Kidney capillary endothelial cell (primary cell): ENCODE results near the gene CSNK2B.

ENCODE experiments used
- DNase-seq: peaks from one replicate; pipeline ENCODE4 v3.0.0-alpha.2; 2018; ENCODE audit warnings: low spot score

CSNK2B gene

DNA sequence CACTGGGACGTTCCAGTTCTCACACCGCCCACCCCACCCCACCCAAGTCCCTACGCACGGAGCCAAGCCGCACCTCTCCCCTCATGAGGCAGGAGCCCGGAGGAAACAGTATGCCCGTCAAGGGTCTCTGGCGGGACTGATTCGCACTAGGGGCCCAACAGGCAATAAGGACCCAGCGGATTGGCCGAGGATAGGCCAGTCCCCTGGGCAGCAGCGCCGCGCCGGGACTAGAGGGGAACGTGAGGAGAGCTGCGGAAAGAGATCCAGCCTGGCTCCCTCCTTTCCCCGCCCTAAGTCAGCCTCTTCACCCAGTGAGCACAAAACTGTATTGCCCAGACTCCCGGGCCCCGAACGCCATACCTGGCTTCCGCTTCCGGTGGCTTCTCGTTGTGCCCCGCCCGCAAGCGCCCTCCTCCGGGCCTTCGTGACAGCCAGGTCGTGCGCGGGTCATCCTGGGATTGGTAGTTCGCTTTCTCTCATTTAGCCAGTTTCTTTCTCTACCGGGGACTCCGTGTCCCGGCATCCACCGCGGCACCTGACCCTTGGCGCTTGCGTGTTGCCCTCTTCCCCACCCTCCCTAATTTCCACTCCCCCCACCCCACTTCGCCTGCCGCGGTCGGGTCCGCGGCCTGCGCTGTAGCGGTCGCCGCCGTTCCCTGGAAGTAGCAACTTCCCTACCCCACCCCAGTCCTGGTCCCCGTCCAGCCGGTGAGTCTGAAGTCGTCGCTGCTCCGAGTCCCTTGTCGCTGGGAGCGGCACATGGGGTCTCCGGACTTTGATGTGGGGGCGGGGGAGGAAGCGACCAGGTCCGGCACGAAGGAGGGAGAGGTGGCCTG is at the start of gene CSNK2B:
TSS of gene CSNK2B (plus strand) at position 580 of the 836 bp plus-strand sequence. CDS start 752 bp downstream, outside the sequence.
- peak; percentile 95 for DNase-seq

DNA sequence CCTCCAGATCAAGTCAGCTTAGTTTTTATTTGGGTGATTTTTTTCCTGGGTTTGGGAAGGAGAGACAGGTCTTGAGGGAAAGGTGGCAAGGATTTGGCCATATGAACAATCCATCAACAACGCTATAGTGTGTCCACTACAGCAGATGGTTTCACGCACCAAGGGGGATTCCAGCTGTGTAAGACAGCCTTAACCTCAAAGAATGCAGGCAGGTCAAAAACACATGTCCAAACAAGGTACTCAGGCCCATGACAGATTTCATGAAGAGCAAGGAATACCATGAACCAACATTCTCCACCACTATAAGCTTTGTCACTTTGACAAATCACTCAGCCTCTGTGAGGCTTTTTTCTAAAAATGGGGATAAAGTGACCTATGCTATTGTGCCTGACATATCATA is 48.9 kb upstream of the CSNK2B start:
- no peak for DNase-seq

DNA sequence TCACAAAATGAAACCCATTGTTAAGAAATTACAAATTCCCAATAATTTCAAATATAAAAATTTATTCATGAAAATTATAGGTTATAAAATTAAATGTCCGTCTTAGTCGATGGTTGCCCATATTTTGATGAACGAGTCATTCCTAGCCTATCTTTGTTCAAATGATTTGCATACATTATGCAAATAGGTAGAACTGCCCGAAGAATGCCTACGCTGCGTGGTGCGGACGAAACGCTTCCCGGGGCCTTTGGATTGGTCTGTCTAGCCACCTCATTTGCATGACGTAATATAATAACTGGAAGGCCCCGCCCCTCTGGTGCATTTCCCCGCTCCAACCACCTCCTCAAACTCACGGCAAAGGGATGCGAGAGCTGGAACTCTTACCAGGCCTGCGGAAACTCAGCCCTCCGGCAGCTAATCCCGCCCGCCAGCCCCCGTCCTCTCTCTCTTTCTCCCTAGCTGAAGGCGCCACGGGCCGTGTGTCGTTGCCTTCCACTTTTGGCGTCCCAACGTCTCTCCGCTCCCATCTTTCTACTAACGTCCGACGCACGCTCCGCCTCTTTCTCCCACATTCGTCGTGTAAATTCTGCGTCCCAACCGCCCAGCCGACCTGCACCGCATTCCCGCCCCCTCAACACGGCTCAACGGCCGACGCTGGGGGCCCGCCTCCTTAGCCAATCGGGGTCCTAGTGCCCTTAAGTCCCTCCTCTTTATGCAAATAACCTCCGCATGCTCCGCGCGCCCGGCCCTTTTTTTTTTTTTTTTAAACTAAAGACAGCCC is 45.9 kb upstream of the CSNK2B start:
- peak; percentile 97 for DNase-seq

DNA sequence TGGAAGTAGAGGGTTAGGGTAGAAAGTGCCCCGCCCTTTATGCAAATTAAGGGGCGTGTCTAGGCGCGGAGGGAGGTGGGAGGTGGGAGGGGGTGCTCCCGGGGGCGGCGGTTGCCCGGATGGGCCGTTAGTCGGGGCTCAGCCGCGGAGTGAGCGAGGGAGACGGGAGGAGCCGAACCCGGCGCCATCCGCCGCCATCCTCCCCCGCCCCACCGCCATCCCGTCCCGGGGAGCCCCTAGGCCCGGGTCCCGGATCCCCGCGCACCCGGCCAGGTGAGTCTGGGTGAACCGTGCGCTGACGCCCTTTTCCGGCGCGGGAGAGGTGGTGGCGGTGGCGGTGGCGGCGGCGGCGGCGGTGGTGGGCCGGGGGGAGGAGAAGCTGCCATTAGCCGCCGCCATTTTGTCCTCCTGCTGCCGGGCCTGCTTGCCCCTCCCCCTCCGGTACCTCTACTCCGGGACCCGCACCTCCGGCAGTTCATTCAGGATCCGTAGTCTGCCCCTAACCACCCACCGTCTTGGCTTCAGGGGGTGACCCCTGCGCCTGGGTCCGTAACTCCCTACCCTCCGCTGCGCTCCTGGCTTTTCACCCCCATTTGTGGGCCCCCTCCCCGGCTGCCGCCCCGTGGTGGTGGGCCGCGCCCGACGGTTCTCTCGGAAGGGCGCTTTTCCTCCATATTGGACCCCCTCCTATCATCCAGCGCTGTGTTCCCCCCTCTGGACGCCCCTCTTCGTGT is 45.1 kb upstream of the CSNK2B start, which contains the start of gene PRRC2A:
TSS of gene PRRC2A (plus strand) at position 130 of the 734 bp plus-strand sequence. CDS start 2,075 bp downstream, outside the sequence.
- peak; percentile 57 for DNase-seq

DNA sequence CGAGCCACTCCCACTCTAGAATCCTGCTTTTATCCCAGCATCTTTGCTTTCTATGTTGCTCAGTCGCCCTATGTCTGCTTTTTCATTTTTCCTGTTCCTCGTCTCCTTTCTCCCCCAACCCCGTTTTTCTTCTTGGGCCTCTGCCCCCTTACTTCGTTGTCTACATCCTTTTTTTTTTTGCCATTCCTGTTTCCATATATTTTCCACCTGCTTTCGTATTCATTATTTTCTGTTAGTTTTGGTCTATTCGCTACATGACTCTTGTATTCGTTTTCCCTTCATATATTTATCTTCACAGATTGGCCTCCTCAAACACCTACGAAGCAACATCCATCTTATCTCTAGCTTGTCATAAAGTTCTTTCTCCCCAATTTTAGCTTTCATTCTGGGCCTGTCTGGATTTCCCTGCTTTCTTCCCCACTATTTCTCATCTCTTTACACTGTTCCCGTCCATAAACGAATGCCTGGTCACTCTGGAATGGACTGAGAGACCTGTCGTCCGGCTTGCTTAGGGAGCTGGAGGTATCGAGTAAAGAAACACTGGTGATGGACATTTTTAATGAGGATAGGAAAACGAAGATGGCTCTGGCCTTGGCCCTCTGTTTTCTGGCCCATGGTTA is 44.5 kb upstream of the CSNK2B start:
- no peak for DNase-seq

DNA sequence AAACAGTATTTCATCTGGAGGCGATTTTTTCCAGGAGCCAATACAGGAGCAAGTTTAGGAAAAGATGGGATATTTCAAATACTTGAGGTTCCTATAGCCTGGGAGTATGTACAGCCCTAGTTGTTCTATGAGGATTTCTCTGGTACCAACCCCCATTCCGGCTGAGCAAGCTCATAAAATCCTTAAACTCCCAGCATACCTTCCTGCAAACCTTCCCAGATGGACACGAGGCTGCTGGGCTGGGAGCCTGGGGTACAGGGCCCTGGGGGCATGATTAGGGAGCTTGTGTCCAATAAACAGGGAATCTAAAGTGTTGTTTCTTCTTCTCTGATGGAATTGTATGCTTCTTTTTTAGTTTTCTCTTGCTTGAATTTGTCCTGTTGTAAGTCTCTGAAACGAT is 43.9 kb upstream of the CSNK2B start:
- DNase-seq, result no peak

DNA sequence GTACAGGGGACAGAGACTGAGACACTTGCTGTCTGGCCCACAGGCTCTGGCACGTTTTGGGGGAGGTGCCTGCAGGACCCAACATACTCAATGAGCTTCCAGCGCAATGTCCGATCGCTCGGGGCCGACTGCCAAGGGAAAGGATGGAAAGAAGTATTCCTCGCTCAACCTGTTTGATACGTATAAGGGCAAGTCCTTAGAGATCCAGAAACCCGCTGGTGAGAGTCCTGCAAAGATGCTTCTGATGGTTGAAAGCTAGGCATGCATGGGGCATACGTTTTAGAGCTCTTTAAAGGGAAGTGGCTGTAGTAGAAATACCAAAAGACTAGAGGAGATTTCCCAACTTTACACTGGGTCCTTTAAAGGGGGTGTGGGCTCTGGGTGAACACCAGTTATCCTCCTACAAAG is 43.2 kb upstream of the CSNK2B start:
- DNase-seq, result no peak

DNA sequence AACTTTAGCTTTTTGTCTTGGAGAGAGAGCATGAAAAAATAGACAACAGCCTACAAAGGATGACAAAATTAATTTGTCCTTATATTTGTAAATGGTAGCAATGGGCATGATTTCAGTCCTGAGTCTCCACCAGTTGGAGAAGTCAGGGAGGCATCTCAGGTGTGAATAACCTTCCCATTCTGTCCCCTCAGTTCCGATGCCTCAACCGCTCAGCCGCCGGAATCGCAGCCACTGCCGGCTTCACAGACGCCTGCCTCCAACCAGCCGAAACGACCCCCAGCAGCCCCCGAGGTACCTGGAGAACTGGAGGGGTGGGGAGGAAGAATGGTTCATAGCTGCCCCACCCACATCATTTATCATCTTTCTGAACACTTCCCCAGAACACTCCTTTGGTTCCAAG is 41.8 kb upstream of the CSNK2B start:
- DNase-seq, result no peak

DNA sequence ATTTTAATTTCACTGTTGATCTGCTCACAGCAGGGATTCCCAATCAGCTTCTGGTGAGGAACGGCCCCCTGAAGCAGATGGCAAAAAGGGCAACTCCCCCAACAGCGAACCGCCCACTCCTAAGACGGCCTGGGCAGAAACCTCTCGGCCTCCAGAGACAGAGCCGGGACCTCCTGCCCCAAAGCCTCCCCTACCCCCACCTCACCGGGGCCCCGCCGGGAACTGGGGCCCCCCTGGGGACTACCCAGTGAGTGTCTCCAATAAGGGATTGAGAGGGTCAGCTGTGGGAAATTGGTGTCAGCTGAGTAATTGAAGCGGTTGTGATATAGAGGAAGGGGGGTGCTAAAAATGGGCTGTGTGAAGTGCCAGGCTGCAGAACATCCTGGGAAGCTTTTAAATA is 38.9 kb upstream of the CSNK2B start:
- DNase-seq, result no peak

DNA sequence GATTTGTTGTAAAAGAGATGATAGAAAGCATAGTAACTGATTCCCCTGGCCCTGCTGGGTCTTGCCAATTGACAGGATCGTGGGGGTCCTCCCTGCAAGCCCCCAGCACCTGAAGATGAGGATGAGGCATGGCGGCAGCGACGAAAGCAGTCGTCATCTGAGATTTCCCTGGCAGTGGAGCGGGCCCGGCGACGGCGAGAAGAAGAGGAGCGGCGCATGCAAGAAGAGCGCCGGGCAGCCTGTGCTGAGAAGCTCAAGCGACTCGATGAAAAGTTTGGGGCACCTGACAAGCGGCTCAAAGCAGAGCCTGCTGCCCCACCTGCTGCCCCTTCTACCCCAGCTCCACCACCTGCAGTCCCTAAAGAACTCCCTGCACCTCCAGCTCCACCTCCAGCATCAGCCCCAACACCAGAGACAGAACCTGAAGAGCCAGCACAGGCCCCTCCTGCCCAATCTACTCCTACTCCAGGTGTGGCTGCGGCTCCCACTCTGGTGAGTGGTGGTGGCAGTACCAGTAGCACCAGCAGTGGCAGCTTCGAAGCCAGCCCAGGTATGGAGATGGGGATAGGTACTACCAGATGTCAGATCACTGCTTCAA is 38.1 kb upstream of the CSNK2B start:
- DNase-seq, result no peak

DNA sequence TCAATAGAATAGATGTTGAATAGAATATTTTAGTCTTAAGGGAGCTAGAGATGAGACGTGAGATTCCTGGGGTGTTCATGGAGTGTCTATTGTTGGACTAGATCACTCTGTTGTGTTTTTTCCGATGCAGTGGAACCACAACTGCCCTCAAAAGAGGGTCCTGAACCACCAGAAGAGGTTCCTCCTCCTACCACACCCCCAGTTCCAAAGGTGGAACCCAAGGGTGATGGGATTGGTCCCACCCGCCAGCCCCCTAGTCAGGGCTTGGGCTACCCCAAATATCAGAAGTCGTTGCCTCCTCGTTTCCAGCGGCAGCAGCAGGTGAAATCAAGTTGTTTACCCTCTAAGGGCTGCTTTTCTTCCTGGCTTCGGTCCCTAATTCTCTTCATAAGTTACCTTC is 36.9 kb upstream of the CSNK2B start:
- no peak for DNase-seq

DNA sequence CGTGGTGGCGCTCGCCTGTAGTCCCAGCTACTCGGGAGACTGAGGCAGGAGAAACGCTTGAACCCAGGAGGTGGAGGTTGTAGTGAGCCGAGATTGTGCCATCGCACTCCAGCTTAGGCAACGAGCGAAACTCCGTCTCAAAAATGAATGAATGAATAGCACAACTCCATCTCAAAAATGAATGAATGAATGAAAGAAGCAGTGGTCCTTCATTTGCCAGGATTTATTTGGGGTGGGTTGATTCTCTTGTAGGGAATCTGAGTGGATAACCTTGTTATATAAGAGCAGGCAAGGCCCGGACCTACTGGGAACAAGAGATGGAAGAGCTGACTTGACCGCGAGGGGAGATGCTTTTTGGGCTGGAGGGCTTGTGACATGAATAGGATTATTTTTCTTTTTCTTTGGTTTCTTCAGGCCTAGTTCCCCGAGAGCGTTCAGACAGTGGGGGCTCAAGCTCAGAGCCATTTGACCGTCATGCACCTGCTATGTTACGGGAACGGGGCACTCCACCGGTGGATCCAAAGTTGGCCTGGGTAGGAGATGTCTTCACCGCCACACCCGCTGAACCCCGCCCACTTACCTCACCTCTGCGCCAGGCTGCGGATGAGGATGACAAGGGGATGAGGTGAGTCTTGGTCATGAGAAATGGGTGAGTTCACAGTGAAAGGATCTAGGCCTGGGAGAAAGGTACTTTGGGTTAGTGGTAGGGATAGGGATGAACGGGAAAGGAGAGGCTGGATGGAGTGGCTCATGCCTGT is 35.5 kb upstream of the CSNK2B start:
- DNase-seq, result no peak

DNA sequence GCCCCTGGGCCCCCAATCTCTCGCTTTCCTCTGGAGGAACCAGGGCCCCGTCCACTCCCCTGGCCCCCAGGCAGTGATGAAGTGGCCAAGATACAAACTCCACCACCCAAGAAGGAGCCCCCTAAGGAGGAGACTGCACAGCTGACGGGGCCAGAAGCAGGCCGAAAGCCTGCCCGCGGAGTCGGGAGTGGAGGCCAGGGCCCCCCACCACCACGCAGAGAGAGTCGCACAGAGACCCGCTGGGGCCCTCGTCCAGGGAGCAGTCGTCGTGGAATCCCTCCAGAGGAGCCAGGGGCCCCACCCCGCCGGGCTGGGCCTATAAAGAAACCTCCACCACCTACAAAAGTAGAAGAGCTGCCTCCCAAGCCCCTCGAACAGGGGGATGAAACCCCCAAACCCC is 34.7 kb upstream of the CSNK2B start:
- no peak for DNase-seq

DNA sequence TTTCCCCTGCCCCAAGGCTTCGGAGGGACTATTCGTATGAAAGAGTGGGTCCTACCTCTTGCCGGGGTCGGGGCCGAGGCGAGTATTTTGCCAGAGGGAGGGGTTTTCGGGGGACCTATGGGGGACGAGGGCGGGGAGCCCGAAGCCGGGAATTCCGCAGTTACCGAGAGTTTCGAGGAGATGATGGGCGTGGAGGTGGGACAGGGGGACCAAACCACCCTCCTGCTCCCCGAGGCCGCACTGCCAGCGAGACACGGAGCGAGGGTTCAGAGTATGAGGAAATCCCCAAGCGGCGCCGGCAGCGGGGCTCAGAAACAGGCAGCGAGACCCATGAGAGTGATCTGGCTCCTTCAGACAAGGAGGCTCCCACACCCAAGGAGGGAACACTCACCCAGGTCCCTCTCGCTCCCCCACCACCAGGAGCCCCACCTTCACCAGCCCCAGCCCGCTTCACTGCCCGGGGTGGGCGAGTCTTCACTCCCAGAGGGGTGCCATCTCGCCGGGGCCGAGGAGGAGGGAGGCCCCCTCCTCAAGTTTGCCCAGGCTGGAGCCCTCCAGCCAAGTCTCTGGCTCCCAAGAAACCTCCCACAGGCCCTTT is 34.1 kb upstream of the CSNK2B start:
- DNase-seq, result no peak

DNA sequence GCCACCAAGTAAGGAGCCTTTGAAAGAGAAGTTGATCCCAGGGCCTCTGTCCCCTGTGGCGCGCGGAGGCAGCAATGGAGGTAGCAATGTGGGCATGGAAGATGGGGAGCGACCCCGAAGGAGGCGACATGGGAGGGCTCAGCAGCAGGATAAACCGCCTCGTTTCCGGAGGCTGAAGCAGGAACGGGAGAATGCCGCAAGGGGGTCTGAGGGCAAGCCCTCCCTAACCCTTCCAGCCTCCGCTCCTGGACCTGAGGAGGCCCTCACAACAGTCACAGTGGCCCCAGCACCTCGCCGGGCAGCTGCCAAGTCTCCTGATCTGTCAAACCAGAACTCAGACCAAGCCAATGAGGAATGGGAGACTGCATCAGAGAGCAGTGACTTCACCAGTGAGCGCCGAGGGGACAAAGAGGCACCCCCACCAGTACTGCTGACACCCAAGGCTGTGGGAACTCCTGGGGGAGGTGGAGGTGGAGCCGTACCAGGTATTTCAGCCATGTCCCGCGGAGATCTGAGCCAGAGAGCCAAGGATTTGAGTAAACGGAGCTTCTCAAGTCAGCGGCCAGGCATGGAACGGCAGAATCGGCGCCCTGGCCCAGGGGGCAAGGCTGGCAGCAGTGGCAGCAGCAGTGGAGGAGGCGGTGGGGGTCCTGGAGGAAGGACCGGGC is 33.5 kb upstream of the CSNK2B start:
- no peak for DNase-seq

DNA sequence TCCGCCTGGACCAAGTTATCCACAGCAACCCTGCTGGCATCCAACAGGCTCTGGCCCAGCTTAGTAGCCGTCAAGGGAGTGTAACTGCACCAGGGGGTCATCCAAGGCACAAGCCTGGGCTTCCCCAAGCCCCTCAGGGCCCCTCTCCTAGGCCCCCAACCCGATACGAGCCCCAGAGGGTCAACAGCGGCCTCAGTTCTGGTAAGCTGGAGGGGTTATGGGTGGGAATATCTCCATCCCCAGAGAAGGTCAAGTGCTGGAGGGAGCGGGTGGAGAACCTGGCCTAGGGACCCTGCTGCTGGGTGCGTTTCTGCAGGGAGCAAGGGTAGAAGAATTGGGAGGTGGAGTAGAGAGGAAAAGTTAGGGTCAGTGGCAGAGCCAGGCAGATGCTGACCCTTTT is 32.4 kb upstream of the CSNK2B start:
- no peak for DNase-seq

DNA sequence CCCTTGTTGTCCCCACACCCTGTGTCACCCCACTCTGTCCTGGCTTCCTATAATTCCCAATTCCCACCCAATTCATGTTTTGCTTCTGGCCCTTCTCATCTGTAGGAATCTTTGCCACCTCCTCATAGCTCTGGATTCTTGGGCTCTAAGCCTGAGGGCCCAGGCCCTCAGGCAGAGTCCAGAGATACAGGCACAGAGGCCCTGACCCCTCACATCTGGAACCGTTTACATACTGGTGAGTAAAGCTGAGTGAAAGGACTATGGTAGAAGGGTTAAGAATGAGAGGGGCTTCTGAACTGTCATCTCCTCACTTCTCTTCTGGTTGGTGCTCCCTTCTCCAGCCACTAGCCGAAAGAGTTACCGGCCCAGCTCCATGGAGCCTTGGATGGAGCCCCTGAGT is 31.7 kb upstream of the CSNK2B start:
- DNase-seq, result no peak

DNA sequence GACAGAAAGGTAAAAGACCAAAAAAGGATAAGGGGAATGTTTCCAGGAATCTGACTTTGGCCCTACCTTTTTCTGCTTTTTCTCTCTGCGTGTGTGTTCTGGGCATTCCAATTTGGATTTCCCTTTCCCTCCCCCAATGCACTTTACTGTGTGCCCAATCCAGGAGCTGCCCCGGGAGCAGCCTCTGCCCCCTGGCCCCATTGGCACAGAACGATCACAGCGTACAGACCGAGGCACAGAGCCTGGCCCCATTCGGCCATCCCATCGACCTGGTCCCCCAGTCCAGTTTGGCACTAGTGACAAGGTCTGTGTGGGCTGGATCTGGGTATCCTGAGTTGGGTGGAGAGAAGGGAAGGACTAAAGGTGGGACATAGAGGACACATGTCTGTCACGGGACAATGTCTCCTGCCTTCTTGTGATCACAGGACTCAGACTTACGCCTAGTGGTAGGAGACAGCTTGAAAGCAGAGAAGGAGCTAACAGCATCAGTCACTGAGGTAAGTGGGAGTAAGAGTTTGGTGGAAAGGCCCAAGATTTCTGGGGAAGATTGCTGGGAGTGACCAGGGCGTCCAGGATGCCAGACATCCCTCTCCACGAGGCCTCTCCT is 30.8 kb upstream of the CSNK2B start:
- no peak for DNase-seq
